Activated naive CD4-positive, alpha-beta T cell treated with anti-CD3 and anti-CD28 coated beads, Interleukin-2, amount 50 U/mL, for 16 hours (primary cell): Measurements from ENCODE around the gene NRCAM.

Source experiments
- DNase-seq: peaks from one replicate; pipeline ENCODE4 v3.0.0-alpha.2; 2020

The NRCAM gene

GRCh38 chr7:108423089-108423989 lies 32.9 kb downstream of the NRCAM start:
- no peak for DNase-seq

- DNase-seq: no peak
Measured at GRCh38 chr7:108421720-108422331, 34.4 kb downstream of the NRCAM start.

- DNase-seq: no peak
Measured at GRCh38 chr7:108419961-108420908, 36.0 kb downstream of the NRCAM start.

GRCh38 chr7:108418946-108419345 lies 37.3 kb downstream of the NRCAM start:
- DNase-seq: no peak

- no peak for DNase-seq
Measured at GRCh38 chr7:108417926-108418325, 38.3 kb downstream of the NRCAM start.

- DNase-seq: no peak
Measured at GRCh38 chr7:108417144-108417543, 39.1 kb downstream of the NRCAM start.

- DNase-seq: no peak
Measured at GRCh38 chr7:108415821-108416536, 40.3 kb downstream of the NRCAM start.

GRCh38 chr7:108415084-108415483 lies 41.2 kb downstream of the NRCAM start:
- no peak for DNase-seq

- DNase-seq: no peak
Measured at GRCh38 chr7:108413782-108414492, 42.3 kb downstream of the NRCAM start.

- no peak for DNase-seq
Measured at GRCh38 chr7:108413337-108413736, 42.9 kb downstream of the NRCAM start.

GRCh38 chr7:108409146-108409545 lies 47.1 kb downstream of the NRCAM start:
- DNase-seq: no peak

GRCh38 chr7:108408296-108408991 lies 47.8 kb downstream of the NRCAM start:
- no peak for DNase-seq

GRCh38 chr7:108407676-108408075 lies 48.6 kb downstream of the NRCAM start:
- DNase-seq: no peak

- no peak for DNase-seq
Measured at GRCh38 chr7:108406222-108406890, 49.9 kb downstream of the NRCAM start.

GRCh38 chr7:108404509-108405420 lies 51.5 kb downstream of the NRCAM start:
- DNase-seq: no peak

GRCh38 chr7:108403597-108404217 lies 52.5 kb downstream of the NRCAM start:
- DNase-seq: no peak

GRCh38 chr7:108402865-108403264 lies 53.4 kb downstream of the NRCAM start:
- no peak for DNase-seq

- DNase-seq: no peak
Measured at GRCh38 chr7:108396080-108396479, 60.2 kb downstream of the NRCAM start.

- DNase-seq: no peak
Measured at GRCh38 chr7:108395426-108395825, 60.8 kb downstream of the NRCAM start.
